Left lung (tissue), 10 donors: ENCODE data around the gene MICAL2. TPM values are rescaled to one million over a fixed set of nuclear protein-coding genes. Genes with fewer than 3 reads are reported as not detected.

ENCODE experiments used
- ATAC-seq: fragments of 200-7000 bp; cut with Tn5 transposase; one replicate; pipeline ENCODE4 v1.9.1; 2020; ENCODE audit warnings: moderate library complexity
- DNase-seq, 4 donors: peaks; one replicate each; pipeline ENCODE4 v3.0.0-alpha.2; 2013 to 2020
- H3K27ac ChIP-seq, 2 donors: fragments of 200-600 bp; sonication (generic) in 1 of 2; one replicate each; pipeline versions ENCODE4 v1.5.0 to v1.8.0; 2020 to 2021
- H3K27me3 ChIP-seq, 2 donors: fragments of 200-600 bp; sonication (generic) in 1 of 2; one replicate each; pipeline versions ENCODE4 v1.5.0 to v1.8.0; 2020 to 2021
- H3K36me3 ChIP-seq, 2 donors: fragments of 200-600 bp; sonication (generic) in 1 of 2; one replicate each; pipeline versions ENCODE4 v1.5.0 to v1.8.0; 2020 to 2021
- H3K4me1 ChIP-seq, 2 donors: fragments of 200-600 bp; one replicate each; pipeline ENCODE4 v1.8.0; 2021
- H3K4me3 ChIP-seq, 2 donors: fragments of 200-600 bp; sonication (generic) in 1 of 2; one replicate each; pipeline versions ENCODE4 v1.5.0 to v1.8.0; 2020 to 2021; ENCODE audit warnings: mild to moderate bottlenecking in 1 of 2
- H3K9me3 ChIP-seq, 2 donors: fragments of 200-600 bp; sonication (generic) in 1 of 2; one replicate each; pipeline versions ENCODE4 v1.5.0 to v1.8.0; 2020 to 2021
- intact Hi-C, 2 donors: fragments of 100-400 bp; cut with DNase I; formaldehyde crosslinking; loops; one replicate each; pipeline versions ENCODE4 v1.11.2 to v1.14.2; 2022
- polyA plus RNA-seq, 6 donors: library from polyadenylated mRNA; unstranded; fragments of 120-200 nt; gene quantifications; one replicate each; pipeline ENCODE4 v1.2.1, GENCODE V29; 2013; ENCODE audit not compliant: insufficient read length in 6 of 6
- total RNA-seq, 2 donors: library from RNA; stranded (reverse); fragmentation: NEBNext Ultra II Directional; extraction: Animal tissue kit (Norgen Biotek cat#: 25700); gene quantifications; one replicate each; pipeline ENCODE4 v1.2.1, GENCODE V29; 2021
- TF ChIP-seq, protein P1 (sequence below), 2 donors: fragments of 200-600 bp; sonication (generic) in 1 of 2; IDR thresholded peaks; one replicate each; pipeline versions ENCODE4 v1.5.0 to v1.8.0; 2021; ENCODE audit warnings: antibody characterized with exemption in 2 of 2
- donor health status: DM: no; HTN: yes; CAD: no.
- donor health status: DM: no; HTN: no; CAD: no.

The MICAL2 gene
- total and polyA plus RNA-seq, 8 donors = 49.8 to 293 (median 89.4) TPM

DNA sequence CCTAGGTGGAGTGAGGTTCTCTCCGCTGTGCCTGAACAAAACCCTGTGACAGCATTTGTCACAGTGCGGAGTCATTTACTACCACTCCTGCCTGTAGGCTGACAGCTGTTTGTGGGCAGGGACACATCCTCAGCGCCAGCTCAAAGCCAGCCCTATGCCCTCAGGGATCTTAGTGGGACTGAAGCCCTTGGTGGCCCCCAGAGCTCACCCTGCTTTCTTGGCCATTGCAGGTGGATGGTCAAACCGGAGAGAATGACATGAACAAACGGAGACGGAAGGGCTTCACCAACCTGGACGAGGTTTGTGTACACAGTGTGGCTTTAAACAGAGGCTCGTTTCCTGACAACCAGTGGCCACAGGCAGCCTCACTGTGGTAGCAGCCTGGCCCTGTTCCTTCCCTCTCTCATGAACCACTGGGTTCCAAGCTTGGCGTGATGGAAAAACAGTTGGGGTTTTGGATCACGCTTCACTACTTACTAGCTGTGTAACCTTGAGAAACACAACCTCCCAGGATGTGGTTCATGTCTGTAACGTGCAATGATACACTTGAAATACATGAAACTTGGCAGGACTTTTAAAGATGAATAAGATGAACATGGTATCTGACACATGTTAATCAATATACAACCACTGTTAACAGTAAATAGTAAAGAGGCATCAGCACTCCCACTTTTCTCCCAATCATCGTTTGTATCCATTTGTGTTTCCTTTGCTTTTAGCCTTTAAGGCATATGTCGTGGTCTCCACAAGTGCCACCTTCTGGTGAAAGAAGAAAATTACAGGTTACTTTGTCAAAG, 125.8 kb downstream of the MICAL2 start:
- TF ChIP-seq, protein P1, sequence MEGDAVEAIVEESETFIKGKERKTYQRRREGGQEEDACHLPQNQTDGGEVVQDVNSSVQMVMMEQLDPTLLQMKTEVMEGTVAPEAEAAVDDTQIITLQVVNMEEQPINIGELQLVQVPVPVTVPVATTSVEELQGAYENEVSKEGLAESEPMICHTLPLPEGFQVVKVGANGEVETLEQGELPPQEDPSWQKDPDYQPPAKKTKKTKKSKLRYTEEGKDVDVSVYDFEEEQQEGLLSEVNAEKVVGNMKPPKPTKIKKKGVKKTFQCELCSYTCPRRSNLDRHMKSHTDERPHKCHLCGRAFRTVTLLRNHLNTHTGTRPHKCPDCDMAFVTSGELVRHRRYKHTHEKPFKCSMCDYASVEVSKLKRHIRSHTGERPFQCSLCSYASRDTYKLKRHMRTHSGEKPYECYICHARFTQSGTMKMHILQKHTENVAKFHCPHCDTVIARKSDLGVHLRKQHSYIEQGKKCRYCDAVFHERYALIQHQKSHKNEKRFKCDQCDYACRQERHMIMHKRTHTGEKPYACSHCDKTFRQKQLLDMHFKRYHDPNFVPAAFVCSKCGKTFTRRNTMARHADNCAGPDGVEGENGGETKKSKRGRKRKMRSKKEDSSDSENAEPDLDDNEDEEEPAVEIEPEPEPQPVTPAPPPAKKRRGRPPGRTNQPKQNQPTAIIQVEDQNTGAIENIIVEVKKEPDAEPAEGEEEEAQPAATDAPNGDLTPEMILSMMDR (IDR thresholded peaks at IDR 0.05) = peak; percentile 74
- DNase-seq (peak in 2 of 4 donors; percentile 58 to 67), ATAC-seq (peak; percentile 60)
- H3K36me3 ChIP-seq = peaks cover 0 to 36% of the 10 kb centered on the region in 2 donors
- H3K9me3 ChIP-seq = no peaks in the 10 kb centered on the region
- intact Hi-C loops = loop anchor here in 1 of 2 donors (10.0 kb wide), 1 partner anchor 181 kb away; no protein-coding TSS in a partner anchor
- H3K27me3 ChIP-seq = no peaks in the 10 kb centered on the region
- peak overlapping the region; percentile 43 to 51 for H3K27ac ChIP-seq
- peaks cover 9 to 26% of the 10 kb centered on the region in 2 donors for H3K4me1 ChIP-seq
- no peak overlapping the region for H3K4me3 ChIP-seq

DNA sequence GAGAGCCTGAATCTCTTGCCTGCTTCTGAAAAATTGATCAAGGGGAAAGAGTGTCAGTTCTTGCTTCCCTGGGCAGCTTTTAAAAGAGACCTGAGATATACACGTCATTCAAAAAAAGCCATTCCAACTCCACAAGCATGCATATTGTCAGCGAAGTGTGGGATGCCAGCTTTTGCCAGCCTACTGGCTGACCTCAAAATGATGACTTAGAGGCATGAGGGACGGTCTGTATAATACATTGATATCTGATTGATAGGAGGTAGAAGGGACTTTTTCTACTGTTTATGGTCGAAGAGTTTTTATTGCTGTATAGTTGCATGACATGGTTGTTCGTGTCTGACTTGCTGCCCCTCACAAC, 126.3 kb downstream of the MICAL2 start:
- peaks cover 0 to 36% of the 10 kb centered on the region in 2 donors for H3K36me3 ChIP-seq
- intact Hi-C loops = loop anchor here in 1 of 2 donors (10.0 kb wide), 1 partner anchor 182 kb away; no protein-coding TSS in a partner anchor
- ATAC-seq (no peak), DNase-seq (no peak)
- no peak overlapping the region for H3K4me3 ChIP-seq
- H3K27ac ChIP-seq = peak overlapping the region in 1 of 2 donors; percentile 56
- TF ChIP-seq, protein P1 (IDR thresholded peaks at IDR 0.05) = no peak
- no peaks in the 10 kb centered on the region for H3K9me3 ChIP-seq
- peaks cover 9 to 27% of the 10 kb centered on the region in 2 donors for H3K4me1 ChIP-seq
- no peaks in the 10 kb centered on the region for H3K27me3 ChIP-seq

DNA sequence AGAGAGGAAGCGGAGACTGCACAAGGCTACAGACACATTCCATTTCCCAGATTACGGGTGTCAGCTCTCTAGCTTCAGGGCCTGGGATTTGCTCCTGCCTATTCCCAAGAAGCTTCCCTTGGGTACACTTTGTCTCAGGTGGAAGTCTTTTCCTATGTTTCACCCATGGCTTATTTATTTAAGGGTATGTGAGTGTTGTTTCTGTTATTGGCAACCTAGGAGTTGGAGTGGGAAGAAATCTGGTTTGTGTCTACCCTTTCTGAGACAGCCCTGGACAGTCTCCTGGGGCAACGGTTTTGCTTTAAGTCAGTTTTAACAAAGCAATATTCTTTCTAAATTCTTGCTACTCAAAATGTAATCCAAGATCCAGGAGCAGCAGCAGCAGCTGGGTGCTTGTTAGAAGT, 127.0 kb downstream of the MICAL2 start:
- TF ChIP-seq, protein P1 (IDR thresholded peaks at IDR 0.05) = no peak
- H3K27me3 ChIP-seq = no peaks in the 10 kb centered on the region
- no peak overlapping the region for H3K4me3 ChIP-seq
- H3K36me3 ChIP-seq = peaks cover 0 to 41% of the 10 kb centered on the region in 2 donors
- DNase-seq (no peak), ATAC-seq (no peak)
- peak overlapping the region in 1 of 2 donors; percentile 56 for H3K27ac ChIP-seq
- peaks cover 9 to 30% of the 10 kb centered on the region in 2 donors for H3K4me1 ChIP-seq
- intact Hi-C loops = loop anchor here in 1 of 2 donors (10.0 kb wide), 1 partner anchor 183 kb away; no protein-coding TSS in a partner anchor
- no peaks in the 10 kb centered on the region for H3K9me3 ChIP-seq

DNA sequence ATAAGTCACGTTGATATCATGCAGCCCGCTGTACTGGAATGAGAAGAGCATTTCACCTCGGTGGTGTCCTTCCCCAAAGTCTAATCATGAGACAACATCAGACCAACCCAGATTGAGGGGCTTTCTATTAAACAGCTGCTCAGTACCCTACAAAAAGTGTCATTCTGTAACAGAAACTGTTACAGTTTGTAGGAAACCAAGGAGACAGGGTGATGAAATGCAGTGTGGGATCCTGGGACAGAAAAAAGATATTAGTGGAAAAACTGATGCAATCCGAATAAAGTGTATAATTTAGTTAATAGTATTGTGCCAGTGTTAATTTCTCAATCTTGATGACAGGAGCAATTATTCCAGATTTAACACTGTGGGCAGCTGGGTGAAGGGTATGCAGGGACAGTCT, 128.0 kb downstream of the MICAL2 start:
- Histone ChIP-seq H3K27ac (peak overlapping the region; percentile 49 to 79), H3K9me3 (no peaks in the 10 kb centered on the region)
- no peak for ATAC-seq

More for the DNA sequence above, 128.0 kb downstream of the MICAL2 start:
- peaks cover 0 to 52% of the 10 kb centered on the region in 2 donors for H3K36me3 ChIP-seq
- DNase-seq = no peak
- H3K4me3 ChIP-seq = no peak overlapping the region
- intact Hi-C loops = loop anchor here in 1 of 2 donors (10.0 kb wide), 1 partner anchor 184 kb away; no protein-coding TSS in a partner anchor
- H3K4me1 ChIP-seq = peaks cover 9 to 30% of the 10 kb centered on the region in 2 donors
- TF ChIP-seq, protein P1 (IDR thresholded peaks at IDR 0.05) = no peak
- no peaks in the 10 kb centered on the region for H3K27me3 ChIP-seq
